SK-N-DZ (cell line): Measurements from ENCODE around the gene NSMCE1.
"Not testable (repeated sequence)": the region's sequence is repeated elsewhere in the genome, so short reads cannot be mapped to it uniquely, and the experiment has no call there.

ENCODE experiments used
- DNase-seq: peaks from one replicate; pipeline ENCODE4 v3.0.0-alpha.2; 2015; ENCODE audit warnings: low spot score

NSMCE1 gene

DNA sequence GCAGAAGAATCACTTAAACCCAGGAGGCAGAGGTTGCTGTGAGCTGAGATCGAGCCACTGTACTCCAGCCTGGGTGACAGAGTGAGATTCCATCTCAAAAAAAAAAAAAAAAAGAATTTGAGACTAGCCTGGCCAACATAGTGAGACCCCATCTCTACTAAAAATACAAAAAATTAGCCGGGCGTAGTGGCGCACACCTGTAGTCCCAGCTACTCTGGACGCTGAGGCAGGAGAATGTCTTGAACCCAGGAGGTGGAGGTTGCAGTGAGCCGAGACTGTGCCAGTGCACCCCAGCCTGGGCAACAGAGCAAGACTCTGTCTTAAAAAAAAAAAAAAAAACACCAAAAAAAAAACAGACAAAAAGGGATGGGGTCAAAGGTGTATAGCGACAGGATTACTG, 4.1 kb upstream of the NSMCE1 start:
- not testable (repeated sequence) for DNase-seq

GRCh38 chr16:27272076-27272475, 3.5 kb upstream of the NSMCE1 start:
- DNase-seq = no peak

- DNase-seq = no peak
These were observed 1.8 kb upstream of the NSMCE1 start for GRCh38 chr16:27270349-27270748.

- DNase-seq = no peak
These were observed 953 bp upstream of the NSMCE1 start for GRCh38 chr16:27269300-27270150.

DNA sequence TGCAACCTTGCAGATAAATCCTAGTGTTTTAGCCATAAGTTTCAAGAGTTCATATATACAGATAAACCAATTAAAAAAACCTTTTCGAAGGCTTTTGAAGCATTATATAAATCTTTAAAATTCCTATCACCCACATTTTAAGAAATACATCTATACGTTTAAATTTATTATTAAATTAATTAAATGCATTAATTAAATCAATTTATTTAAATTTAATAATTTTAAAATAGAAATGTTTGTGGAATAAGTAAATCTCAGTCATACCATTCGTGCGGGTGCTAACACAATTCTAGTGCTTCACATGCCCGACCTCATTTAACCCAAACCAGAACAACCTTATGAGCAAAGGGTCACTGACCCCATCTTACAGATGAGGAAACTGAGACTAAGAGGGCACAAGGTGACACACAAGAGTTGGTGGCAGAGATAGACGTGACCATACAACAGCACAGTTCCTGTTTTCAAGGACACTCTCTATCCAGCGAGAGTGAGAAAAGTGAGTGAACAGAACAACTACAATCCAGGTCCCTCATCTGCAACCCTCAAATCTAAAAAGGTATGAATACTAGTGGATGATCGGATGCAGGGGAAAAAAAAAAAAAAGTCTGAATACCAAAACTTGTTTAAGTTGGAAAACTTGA, 1.4 kb downstream of the NSMCE1 start:
- no peak for DNase-seq

GRCh38 chr16:27265982-27266381, 2.6 kb downstream of the NSMCE1 start:
- DNase-seq = no peak

GRCh38 chr16:27264151-27264550, 4.4 kb downstream of the NSMCE1 start:
- DNase-seq = no peak

GRCh38 chr16:27262904-27263423, 5.6 kb downstream of the NSMCE1 start:
- DNase-seq = not testable (repeated sequence)

DNA sequence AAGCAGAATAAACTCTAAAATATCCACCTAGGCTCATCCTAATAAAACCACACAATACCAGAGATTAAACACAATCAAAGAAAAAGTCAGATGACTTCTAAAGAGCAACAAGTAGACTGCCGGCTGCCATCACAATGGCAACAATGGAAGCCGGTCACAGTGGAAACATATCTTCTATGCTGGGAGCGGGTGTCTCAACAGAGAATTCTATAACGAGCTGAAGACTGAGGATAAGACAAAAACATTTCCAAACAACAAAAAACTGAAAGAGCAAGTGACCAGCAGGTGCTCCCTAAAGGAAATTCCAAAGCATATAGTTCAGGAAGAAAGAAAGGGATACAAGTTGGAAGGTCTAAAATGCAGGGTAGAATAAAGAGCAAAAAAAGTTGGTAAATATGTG, 8.9 kb downstream of the NSMCE1 start:
- no peak for DNase-seq

- DNase-seq = no peak
These were observed 10.3 kb downstream of the NSMCE1 start for GRCh38 chr16:27258241-27258734.

DNA sequence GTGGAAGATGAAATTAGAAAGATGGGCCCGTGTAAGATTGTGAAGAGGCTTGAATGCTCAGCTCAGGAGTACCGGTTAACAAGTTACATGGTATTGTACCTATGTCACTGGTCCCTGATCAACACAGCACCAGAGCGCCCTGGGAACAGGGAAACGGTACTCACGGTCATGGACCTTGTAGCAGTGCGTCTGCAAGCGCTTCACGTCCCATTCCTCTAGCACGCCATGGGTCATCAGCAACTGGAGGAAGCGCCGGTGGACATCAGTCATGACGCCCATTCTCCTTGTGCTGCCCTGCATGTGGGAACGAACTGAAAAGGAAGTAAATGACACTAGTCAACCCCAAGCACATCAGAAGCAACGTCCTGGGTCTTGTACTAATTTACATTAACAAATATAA, 11.3 kb downstream of the NSMCE1 start:
- no peak for DNase-seq

GRCh38 chr16:27256861-27257260, 11.7 kb downstream of the NSMCE1 start:
- DNase-seq = no peak

DNA sequence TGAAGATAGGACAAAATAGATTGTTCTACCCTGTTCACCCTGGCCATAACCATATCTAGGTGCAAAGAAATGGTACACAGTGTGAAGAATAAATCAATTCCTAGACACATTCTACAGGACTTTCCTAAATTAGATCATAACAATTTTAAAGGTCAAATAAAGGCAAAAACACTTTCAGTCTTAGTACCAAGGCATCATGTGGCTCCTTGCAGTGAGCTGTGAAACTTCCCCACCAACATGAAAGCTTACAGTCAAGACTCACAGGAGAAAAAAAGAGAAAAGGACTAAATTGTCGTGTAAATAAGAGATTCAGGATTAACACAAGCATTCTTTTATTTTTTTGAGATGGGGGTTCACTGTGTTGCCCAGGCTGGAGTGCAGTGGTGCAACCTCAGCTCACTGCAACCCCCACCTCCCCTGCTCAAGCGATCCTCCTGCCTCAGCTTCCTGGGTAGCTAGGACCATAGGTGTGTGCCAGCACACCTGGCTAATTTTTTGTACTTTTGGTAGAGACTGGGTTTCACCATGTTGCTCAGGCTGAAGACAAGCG, 14.2 kb downstream of the NSMCE1 start:
- no peak for DNase-seq

GRCh38 chr16:27253526-27253930, 15.0 kb downstream of the NSMCE1 start:
- DNase-seq = no peak

- DNase-seq = no peak
These were observed 16.4 kb downstream of the NSMCE1 start for GRCh38 chr16:27252206-27252585.

DNA sequence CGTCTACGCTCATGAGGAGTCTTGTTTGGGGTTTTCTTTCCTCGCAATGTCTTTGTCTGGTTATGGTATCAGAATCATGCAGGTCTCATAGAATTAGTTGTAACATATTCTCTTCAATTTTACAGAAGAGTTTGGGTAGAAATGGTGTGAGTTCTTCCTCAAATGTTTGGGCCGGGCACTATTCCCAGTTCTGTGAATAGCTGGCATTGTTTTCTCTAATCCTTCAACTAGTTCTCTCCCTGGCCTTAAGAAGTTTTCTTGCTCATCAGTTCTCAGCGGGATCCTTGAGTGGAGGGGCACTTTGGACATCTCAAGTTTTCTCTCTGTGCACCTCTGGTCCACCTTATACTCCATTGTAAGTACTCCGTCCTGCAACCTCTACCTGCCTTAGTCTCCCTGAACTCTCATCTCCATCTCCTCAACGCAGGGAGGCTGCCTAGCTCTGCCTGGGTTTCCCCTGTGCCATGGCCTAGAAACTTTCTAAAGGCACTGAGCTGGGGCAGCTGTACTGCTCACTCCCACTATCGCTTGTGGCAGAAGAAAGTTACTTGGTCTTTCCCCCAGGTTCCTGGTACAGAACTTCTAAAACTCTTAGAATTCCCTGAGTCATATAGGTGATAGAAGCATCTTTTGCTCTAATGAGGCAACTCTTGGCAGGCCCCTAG, 16.9 kb downstream of the NSMCE1 start:
- no peak for DNase-seq

DNA sequence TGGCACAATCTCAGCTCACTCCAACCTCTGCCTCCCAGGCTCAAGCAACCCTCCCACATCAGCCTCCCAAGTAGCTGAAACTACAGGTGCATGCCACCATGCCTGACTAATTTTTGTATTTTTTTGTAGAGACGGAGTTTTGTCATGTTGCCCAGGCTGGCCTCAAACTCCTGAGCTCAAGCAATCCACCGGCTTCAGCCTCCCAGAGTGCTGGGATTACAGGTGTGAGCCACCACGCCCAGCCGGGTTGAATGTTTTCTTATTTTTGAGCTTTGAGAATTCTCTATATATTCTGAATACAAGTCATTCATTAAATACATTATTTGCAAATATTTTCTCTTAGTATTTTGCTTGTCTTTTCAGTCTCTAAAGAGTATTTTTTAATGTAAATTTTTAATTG, 19.7 kb downstream of the NSMCE1 start:
- not testable (repeated sequence) for DNase-seq

GRCh38 chr16:27248036-27248435, 20.5 kb downstream of the NSMCE1 start:
- no peak for DNase-seq

DNA sequence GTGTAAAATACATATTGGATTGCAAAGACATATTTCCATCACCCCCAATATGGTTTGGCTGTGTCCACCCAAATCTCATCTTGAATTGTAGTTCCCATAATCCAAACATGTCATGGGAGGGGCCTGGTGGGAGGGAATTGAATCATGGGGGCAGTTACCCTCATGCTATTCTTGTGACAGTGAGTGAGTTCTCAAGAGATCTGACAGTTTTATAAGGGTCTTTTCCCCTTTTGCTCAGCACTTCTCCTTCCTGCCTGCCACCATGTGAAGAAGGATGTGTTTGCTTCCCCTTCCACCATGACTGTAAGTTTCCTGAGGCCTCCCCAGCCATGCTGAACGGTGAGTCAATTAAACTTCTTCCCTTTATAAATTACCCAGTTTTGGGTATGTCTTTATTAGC, 21.5 kb downstream of the NSMCE1 start:
- not testable (repeated sequence) for DNase-seq

- no peak for DNase-seq
These were observed 22.1 kb downstream of the NSMCE1 start for GRCh38 chr16:27246439-27246838.

GRCh38 chr16:27245276-27246172, 23.0 kb downstream of the NSMCE1 start:
- no peak for DNase-seq
